ENCODE data around the gene SH3PXD2B.
"Not testable (repeated sequence)": the region's sequence is repeated elsewhere in the genome, so short reads cannot be mapped to it uniquely, and the experiment has no call there.

Gene SH3PXD2B

DNA sequence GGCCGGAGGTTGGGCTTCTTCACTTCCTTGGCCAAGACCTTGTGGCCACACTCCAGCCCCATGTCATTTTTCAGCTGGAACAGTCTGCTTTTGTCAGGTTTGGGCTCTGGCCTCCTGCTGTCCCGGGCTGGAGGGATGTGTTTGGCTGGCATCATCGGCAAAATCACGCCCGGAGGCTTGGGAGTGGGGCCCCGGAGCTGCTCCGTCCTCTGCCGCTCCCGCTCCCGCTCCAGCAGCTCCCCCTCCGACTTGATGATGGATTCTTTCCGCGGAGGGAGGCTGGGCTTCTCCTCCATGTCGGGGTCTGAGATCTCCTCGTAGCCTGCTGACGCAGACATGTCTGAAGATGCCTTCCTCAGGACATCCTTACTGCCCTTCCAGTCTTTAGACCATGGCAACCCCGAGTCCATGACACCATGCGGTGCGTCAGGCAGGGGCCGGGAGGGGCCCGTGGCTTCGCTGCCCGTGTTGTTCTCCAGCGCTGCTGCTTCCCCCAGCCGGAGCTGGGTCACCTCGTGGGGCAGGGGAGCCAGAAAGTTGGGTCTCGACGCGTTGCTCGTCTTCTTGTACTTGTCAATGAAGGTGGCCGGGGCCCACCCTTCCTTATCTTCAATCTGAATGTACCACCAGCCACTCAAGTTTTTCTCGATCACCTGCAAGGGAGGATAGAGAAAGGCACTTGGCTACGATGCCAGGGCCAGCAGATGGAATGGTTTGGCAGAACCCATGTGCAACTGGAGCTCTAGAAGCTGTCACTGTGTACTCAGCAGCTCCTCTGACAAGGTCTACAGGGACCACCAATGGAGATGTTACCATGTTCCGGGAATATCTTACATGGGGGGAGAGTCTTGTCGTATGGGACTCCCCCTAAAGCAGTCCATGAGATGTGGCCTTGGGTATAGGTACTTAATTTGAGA lies 114.8 kb downstream of the SH3PXD2B start:
- DNase-seq (ENCODE audit: low read depth): no peak

DNA sequence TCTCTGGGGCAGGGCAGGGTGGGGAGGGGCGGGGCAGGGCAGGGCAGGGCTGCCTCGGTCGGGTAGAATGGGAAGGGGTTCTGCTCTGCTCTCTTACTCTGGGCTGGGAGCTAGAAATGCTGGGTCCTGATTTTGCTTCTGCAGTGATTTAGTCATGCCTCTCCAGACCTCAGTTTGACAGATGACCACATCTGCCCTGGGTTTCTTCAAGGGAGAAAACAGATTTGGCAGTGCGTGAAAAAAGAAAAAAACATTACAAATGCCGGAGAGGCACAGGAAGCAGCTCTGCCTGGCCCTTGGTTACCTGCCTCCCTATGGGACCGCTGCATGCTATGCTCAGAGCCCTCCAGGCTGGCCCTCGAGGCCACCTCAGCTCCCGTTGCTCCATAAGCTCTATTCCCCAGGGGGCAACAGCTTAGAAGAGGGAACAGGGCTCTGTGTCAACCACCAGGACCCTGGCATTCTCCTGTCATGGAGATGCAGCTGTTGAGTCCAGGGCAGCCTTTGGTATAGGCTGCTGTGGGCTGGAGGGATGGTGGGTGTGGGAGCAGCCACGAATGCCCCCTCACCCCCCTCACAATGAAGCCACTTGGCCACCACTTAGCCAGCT lies 117.5 kb downstream of the SH3PXD2B start:
- no peak for DNase-seq (ENCODE audit: low read depth)

DNA sequence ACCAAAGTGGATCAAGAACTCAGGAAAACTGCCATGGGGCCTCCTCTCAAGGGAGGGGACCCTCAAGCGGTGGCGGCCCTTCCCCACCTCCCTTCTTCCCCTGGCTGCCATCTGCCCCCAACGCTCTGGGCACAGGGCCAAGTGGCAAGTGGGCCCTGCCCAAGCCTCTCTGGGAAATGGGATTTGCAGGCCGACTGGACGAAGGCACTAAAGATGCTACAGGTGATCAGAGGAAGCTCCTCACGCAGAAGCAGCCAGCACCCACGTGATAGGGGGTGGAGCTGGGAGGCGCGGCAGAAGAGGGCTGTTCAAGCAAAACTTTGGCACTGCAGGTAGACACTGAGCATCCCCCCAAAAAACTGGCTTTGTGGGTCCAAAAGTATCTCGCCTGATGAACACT lies 118.1 kb downstream of the SH3PXD2B start:
- DNase-seq (ENCODE audit: low read depth): no peak

DNA sequence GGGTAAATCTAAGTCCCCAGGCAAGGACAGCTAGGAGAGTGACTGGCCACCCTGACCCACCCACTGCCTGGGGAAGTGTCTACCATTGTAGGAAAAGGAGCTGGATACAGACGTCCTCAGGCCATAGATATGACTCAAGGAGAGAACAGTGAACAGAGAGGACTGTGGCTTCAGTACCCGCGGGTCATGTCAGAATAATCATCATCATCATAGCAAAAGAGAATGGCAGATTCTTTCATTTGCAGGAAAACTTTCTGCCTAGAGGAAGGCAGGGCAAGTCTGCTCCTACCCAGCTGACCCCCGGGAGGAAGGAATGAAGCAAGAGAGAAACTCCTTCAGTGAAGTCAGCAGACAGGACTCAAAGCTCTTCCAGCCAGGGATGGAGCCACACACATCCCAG lies 118.6 kb downstream of the SH3PXD2B start:
- DNase-seq (ENCODE audit: low read depth): no peak

DNA sequence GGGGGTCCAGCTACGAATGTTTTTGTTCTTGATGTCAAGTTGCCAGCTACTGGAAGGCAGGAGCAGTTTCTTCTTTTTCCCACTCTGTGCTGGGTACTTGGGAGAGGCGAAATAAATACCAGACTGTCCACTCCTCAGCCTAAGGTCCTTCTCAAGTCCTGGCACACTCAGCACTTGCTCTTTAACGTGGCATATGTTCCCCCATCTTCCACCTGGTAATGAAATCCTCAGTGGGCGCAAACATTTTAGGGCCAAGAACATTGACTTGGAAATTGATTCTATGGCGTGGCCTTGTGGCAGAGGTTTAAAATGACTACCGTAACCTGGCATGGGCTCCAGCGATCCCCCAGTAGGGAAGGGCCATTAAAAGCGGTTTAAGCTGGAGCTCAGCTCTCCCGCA lies 119.7 kb downstream of the SH3PXD2B start:
- DNase-seq (ENCODE audit: low read depth): no peak

DNA sequence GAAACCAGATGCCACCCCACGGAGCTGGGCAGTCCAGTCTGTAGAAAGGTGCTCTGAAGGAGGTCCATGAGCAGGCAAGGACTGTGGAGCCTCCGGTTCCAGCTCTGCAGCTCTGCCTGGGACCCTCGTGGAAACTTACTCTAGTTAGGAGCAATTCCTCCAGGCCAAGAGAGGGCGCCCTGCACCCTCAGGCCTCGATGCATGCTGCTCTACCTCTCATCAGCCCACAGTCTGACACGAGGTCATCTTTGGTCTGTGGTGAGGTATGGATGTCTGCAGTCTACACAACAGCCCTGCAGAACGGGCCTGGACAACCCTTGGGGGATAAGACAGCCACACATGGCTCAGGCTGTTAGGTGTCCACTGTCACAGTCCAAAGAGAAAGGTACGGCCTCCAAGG lies 120.1 kb downstream of the SH3PXD2B start:
- DNase-seq (ENCODE audit: low read depth): no peak

DNA sequence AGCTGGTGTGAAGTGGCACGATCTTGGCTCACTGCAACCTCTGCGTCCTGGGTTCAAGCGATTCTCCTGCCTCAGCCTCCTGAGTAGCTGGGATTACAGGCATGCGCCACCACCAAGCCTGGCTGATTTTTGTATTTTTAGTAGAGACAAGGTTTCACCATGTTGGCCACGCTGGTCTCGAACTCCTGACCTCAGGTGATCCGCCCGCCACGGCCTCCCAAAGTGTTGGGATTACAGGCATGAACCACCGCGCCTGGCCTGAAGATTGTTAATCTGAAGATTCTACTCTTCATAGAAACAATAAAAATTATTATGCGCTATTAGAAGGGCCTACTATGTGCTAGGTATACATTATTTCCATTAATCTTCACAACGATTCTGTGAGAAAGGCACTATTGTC lies 127.4 kb downstream of the SH3PXD2B start:
- not testable (repeated sequence) for DNase-seq (ENCODE audit: low read depth)

DNA sequence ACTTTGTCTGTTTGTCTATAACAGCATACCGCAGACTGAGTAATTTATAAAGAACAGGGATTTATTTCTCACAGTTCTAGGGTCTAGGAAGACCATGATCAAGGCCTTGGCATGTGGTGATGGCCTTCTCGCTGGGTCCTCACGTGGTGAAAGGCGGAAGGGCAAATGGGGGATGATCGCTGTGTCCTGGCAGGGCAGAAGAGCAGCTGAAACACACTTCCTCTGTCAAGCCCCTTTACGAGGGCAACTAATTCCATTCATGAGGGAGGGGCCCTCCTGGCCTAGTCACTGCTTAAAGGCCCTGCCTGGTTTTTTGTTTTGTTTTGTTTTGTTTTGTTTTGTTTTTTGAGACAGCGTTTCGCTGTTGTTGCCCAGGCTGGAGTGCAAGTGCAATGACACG lies 128.9 kb downstream of the SH3PXD2B start:
- DNase-seq (ENCODE audit: low read depth): no peak

DNA sequence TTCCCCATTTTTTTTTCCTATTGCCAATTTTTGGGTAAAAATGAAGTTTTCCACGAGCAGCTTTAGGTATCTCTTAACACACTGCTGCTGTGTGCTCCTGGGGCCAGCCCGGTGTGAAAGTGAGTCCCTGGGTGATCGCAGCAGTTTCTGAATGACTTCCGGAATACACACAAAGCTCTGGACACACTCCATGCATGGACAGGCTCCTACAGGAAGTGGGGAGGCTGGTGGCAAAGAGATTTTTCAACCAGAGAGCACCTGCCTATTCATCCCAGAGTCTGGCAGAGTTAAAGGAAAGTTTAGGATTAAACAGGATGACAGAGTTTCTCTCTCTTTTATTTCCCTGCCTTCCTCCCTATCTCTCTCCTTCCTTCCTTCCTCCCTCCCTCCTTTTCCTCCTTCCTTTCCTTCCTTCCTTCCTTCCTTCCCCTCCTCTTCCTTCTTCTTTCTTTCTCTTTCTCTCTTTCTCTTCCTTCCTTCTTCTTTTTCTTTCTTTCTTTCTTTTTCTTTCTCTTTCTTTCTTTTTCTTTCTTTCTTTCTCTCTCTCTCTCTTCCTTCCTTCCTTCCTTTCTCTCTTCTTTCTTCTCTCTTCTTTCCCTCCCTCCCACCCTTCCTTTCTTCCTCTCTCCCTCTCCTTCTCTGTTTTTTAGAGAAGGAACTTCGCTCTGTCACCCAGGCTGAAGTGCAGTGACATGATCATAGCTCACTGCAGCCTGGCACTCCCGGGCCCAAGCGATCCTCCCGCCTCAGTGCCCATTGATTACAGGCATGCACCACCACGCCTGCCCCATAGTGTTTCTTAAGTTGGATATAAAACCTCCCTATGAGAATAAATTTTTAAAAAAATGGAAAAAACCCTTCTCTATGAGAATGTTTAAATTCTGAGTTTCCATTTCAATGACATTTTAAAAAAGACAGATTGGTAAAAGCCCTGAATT lies 132.0 kb downstream of the SH3PXD2B start:
- no peak for DNase-seq (ENCODE audit: low read depth)

DNA sequence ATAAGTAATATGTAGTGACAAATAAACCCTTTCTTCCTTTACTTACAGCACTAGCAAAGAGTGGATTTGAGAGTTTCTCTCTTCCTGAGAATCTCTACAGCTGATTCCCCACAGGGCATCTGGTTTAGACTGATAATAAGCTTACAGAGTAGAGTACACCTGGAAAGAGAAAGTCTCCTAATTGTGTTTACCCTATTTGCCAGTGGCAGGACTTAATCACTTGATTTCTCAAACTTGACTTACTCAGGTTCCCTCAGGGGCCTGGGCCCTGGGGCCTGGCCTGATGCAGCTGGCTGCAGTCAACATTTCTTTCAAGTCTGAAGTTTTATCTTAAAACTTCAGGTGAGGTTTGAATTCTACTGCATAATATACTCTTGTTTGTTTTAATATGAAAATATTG lies 132.7 kb downstream of the SH3PXD2B start:
- no peak for DNase-seq (ENCODE audit: low read depth)

DNA sequence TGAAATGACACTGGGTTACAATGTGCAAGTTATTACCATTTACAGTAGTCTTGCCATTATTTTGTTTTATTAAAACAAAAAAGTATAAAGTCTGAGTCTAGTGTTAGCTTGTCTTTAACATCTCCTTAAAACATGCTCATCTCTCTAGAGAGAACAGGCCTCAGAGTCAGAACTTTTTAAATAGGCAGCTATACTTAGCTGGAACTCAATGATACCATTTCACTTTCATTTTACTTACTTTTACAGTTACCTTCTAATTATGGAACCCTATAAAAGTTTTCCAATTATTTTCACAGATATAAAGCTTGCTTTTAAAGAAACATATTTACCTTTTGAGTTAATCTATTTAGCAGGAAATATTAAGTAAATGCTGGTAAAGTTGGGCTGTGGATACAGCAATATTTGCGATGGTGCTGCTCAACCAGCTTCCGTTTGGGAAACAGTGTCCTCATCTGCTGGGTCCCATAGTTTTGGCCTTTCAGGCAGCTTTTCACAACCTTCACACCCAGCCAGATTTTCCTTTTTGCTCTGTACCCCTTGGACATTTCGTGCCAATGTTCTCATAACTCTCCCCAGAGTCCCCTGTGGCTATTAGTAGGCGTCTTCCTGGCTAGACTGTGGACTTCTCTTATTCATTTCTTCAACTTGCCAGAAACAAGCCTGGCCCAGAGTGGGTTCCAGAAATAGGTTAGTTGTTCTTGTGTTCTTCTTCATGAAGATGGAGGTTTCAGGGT lies 134.4 kb downstream of the SH3PXD2B start:
- no peak for DNase-seq (ENCODE audit: low read depth)

DNA sequence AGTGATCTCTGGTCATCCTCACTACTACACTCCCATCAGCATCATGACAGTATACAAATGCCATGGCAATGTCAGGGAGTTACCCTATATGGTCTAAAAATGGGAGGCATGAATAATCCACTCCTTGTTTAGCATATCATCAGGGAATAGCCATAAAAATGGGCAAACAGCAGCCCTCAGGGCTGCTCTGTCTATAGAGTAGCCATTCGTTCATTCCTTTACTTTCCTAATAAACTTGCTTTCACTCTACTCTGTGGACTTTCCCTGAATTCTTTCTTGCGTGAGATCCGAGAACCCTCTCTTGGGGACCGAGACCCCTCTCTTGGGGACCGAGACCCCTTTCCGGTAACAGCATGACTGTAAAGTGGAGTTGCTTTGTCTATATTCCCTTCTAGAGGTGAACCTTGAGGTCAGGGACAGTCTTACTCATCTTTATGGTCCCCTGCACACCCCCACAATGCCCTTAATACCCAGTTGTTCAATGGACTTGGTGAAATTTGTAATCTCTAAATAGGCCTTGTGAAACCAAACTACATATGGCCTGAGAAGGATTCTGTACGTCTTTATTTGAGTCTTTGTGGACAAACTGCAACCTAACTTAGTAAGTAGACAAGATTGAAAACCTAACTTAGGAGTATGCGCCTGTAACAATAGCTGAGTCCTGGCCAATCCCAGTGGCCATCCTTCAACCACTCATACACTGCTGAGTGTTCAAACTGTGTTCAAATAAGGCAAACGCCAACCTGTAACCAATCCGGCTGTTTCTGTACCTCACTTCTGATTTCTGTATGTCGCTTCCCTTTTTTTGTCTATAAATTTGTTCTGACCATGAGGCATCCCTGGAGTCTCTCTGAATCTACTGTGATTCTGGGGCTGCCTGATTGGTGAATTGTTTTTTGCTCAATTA lies 138.5 kb downstream of the SH3PXD2B start:
- DNase-seq (ENCODE audit: low read depth): no peak

DNA sequence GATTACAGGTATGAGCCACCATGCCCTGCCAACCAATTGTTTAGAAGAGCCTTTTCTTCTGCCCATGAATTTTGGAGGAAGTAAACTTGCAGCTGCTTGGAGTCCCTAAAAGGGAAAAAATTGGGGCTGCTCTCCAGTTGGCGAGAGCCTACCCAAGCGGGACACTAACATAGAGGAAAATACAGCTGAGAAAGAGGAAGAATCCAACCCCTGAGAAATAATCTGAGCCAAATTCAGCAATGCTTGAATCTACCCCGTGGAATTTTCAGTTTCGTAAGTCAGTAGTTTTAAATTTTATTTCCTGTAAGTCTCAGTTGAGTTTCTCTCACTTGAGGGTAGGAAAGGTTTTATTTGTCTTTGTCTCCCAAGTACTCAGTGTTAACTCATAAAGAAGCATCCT lies 140.4 kb downstream of the SH3PXD2B start:
- DNase-seq (ENCODE audit: low read depth): no peak

DNA sequence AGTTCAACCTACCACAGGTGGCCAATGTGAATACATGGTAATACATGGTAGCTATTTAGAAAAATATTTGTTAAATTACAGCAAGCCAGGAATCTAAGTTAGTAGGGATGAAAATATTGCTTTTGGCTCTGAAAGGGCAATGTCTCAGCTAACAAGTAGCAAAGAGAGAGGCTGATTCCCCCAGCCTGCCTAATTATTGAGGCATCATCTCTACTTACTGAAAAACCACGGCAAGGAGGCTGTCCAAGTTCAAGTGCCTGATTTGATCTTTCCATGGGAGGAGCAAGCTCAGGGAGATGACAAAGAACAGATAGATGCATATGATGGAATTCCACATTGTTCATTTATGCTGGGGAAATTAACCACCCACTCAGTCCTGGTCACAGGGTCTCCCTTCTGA lies 142.0 kb downstream of the SH3PXD2B start:
- no peak for DNase-seq (ENCODE audit: low read depth)

DNA sequence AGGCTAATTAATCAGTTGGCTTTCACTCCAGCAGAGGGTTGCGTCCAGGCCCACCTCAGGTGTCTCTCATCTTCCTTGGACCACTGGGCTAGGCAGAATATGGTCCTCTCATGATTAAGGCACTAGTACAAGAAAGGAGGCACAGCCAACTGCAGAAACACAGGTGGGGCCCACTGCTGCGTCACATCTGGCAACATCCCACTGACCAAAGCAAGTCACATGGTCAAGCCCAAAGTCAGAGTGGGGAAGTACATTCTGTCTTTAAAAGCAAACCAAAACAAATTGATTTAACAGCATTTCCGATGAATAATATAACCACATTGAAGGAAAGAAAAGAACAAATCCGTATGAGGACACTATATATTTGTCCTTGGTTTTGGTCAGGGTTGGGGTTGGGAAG lies 142.7 kb downstream of the SH3PXD2B start:
- DNase-seq (ENCODE audit: low read depth): no peak

DNA sequence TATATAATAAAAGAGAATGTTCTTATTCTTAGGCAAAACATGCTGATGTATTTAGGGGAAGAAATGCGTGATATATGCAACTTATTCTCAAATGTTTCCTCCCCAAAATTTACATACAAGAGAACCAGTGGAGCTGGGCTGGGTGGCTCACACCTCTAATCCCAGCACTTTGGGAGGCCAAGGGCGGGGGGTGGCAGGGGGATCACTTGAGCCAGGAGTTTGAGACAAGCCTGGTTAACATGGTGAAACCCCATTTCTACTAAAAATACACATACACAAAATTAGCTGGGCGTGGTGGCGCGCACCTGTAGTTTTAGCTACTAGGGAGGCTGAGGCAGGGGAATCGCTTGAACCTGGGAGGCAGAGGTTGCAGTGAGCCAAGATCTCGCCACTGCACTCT lies 143.3 kb downstream of the SH3PXD2B start:
- no peak for DNase-seq (ENCODE audit: low read depth)

DNA sequence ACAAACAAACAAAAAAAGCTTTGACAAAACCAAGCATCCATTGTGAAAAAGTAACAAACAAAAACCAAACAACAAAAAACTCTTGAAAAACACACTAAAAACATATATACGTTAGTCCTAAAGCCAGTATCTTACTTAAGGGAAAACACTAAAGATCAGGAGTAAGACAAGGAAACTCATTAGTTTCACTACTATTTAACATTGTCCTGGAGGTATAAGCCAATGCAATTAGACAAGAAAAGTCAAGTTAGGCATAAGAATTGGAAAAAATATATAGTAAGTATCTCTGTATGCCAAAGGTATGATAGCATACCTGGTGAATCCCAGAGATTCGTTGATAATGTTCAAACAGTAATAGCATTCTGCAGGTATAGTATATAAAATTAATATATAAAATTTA lies 148.9 kb downstream of the SH3PXD2B start:
- no peak for DNase-seq (ENCODE audit: low read depth)

DNA sequence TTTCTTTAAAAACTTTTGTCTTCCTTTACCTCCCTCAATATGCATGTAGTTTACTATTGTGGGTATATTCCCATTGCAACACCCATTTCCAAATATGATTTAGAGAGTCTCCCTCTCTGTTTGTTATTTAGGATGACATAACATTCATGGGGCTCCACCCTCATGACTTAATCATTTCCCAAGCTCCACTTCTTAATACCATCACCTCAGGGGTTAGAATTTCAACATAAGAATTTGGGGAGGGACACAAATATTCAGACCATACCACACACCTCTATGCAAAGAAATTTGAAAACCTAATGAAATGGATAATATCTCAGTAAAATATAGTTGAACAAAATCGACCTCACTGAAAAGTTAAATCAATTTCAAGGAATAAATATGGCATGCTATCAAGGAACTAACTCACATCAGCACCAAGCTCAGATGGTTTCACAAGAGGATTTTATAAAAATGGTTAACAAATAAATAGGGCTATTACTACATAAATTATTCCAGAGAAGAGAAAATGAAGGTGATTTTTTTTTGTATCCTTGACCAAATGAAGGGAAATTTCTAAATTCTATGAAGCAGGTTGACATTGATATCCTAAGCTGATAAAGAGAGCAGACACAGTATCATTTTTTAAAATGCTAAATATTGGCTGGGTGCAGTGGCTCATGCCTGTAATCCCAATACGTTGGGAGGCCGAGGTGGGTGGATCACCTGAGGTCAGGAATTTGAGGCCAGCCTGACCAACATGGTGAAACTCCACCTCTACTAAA lies 150.6 kb downstream of the SH3PXD2B start:
- DNase-seq (ENCODE audit: low read depth): no peak

DNA sequence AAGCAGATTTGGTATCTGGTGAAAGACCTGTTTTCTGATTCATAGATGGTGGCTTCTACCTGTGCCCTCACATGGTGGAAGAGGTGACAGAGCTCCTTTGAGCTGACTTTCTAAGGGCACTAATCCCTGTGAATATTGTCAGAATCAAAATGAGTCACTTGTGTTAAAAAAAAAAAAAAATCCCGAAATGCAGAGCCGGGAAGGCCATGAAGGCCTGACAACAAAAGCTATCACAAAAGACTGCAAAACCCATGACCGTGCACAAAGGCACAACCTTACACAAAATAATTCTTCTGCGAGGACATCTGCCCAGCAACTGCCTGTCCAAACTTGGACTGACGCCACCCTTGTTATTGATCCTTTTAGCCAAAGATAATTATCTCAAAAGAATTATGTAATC lies 151.2 kb downstream of the SH3PXD2B start:
- DNase-seq (ENCODE audit: low read depth): no peak
